Smooth muscle cell (in vitro differentiated cells): Measurements from ENCODE around the gene CANX. TPM values are rescaled to one million over a fixed set of nuclear protein-coding genes. Genes with fewer than 3 reads are reported as not detected.

Source experiments
- DNase-seq: peaks from one replicate; lab custom pipeline; 2025; ENCODE audit not compliant: unreplicated experiment; lab: John Stamatoyannopoulos, UW
- H2AFZ ChIP-seq: fragments of 200-600 bp; sonication (generic); 2 replicates; pipeline ENCODE4 v1.6.0; 2016; ENCODE audit warnings: antibody characterized with exemption, low read depth, mild to moderate bottlenecking
- H3F3A ChIP-seq: fragments of 200-600 bp; sonication (generic); 2 replicates; pipeline ENCODE4 v1.6.0; 2017; ENCODE audit warnings: antibody characterized with exemption, low read depth
- H3K27ac ChIP-seq: fragments of 200-600 bp; sonication (generic); 2 replicates; pipeline ENCODE4 v1.5.1; 2016; ENCODE audit warnings: low read depth, mild to moderate bottlenecking
- H3K27me3 ChIP-seq: fragments of 200-600 bp; sonication (generic); 2 replicates; pipeline ENCODE4 v1.6.1; 2016; ENCODE audit warnings: low read depth, mild to moderate bottlenecking
- H3K36me3 ChIP-seq: fragments of 200-600 bp; sonication (generic); 2 replicates; pipeline ENCODE4 v1.5.1; 2016; ENCODE audit warnings: low read depth
- H3K4me1 ChIP-seq: fragments of 200-600 bp; sonication (generic); 2 replicates; pipeline ENCODE4 v1.5.1; 2016; ENCODE audit warnings: low read depth
- H3K4me2 ChIP-seq: fragments of 200-600 bp; sonication (generic); 2 replicates; pipeline ENCODE4 v1.6.0; 2016; ENCODE audit warnings: mild to moderate bottlenecking
- H3K4me3 ChIP-seq: fragments of 200-600 bp; sonication (generic); 2 replicates; pipeline ENCODE4 v1.5.1; 2016; ENCODE audit warnings: mild to moderate bottlenecking
- H3K79me2 ChIP-seq: fragments of 200-600 bp; sonication (generic); 2 replicates; pipeline ENCODE4 v1.6.0; 2016; ENCODE audit warnings: low read depth, mild to moderate bottlenecking
- H3K9ac ChIP-seq: fragments of 200-600 bp; sonication (generic); 2 replicates; pipeline ENCODE4 v1.6.0; 2016; ENCODE audit warnings: low read depth
- H3K9me3 ChIP-seq: fragments of 200-600 bp; sonication (generic); replicated peaks from 2 replicates; pipeline ENCODE4 v1.5.1; 2016; ENCODE audit warnings: low read depth
- H4K20me1 ChIP-seq: fragments of 200-600 bp; sonication (generic); 2 replicates; pipeline ENCODE4 v1.6.0; 2016; ENCODE audit warnings: low read depth
- CTCF ChIP-seq: fragments of 200-600 bp; sonication (generic); IDR thresholded peaks from 2 replicates; pipeline ENCODE4 v1.5.1; 2017; ENCODE audit warnings: borderline replicate concordance, mild to moderate bottlenecking, antibody characterized with exemption; ENCODE audit not compliant: insufficient read depth, poor library complexity, severe bottlenecking
- WGBS: methylation state at CpG from one replicate; pipeline ENCODE4 v1.1.7; 2016; ENCODE audit warnings: low lambda C conversion rate; 5-methylcytosine and 5-hydroxymethylcytosine counted together
- polyA plus RNA-seq: library from polyadenylated mRNA; unstranded; fragments of >200 nt; fragmentation: Nextera tagmentation; extraction: Ambion mirVana; gene quantifications from 2 replicates; pipeline ENCODE4 v1.2.1, GENCODE V29; 2016
- total RNA-seq: library from RNA; depleted of rRNA; stranded (reverse); fragments of >200 nt; gene quantifications from 2 replicates; pipeline ENCODE4 v1.2.3, GENCODE V29; 2014

Gene CANX
- total and polyA plus RNA-seq, 2 experiments from 2014 or later: 274 to 513 TPM

- no peak for TF ChIP-seq CTCF
- H2AFZ ChIP-seq: peak within 1 kb of the TSS; percentile 29
- peaks cover 8% of the 10 kb centered on the region for H3K4me1 ChIP-seq
- H3K9me3 ChIP-seq: no peaks in the 10 kb centered on the region
- peak within 1 kb of the TSS; percentile 88 for H3K27ac ChIP-seq
- H3K27me3 ChIP-seq: no peaks in the 10 kb centered on the region
- H3K36me3 ChIP-seq: peaks cover 22% of the 10 kb centered on the region
- peak within 1 kb of the TSS; percentile 94 for H3K4me2 ChIP-seq
- peaks cover 42% of the 10 kb centered on the region for H3K79me2 ChIP-seq
- peak; percentile 95 for DNase-seq
- 2% methylated on average over 41 of the region's 41 CpGs for WGBS
- H3F3A ChIP-seq: peaks cover 42% of the 10 kb centered on the region
- H3K9ac ChIP-seq: peak within 1 kb of the TSS; percentile 86
- peak within 1 kb of the TSS; percentile 91 for H3K4me3 ChIP-seq
- H4K20me1 ChIP-seq: peaks cover 42% of the 10 kb centered on the region
These were observed 33.7 kb downstream of the CANX start, which contains the start of gene MAML1 for GRCh38 chr5:179732412-179732917. MAML1 (plus strand) TSS chr5:179732822; CDS start chr5:179733113, 291 bp downstream.

GRCh38 chr5:179732918-179733771 lies 34.4 kb downstream of the CANX start:
- peak; percentile 29 for DNase-seq
- no peak overlapping the region for H2AFZ ChIP-seq
- TF ChIP-seq CTCF: no peak
- peaks cover 49% of the 10 kb centered on the region for H4K20me1 ChIP-seq
- peaks cover 8% of the 10 kb centered on the region for H3K4me1 ChIP-seq
- H3K9me3 ChIP-seq: no peaks in the 10 kb centered on the region
- peaks cover 35% of the 10 kb centered on the region for H3F3A ChIP-seq
- no peaks in the 10 kb centered on the region for H3K27me3 ChIP-seq
- peak overlapping the region; percentile 88 for H3K27ac ChIP-seq
- H3K9ac ChIP-seq: peak overlapping the region; percentile 86
- WGBS: under 1% methylated on average over 68 of the region's 101 CpGs
- peaks cover 49% of the 10 kb centered on the region for H3K79me2 ChIP-seq
- H3K36me3 ChIP-seq: peaks cover 19% of the 10 kb centered on the region
- H3K4me3 ChIP-seq: peak overlapping the region; percentile 91
- H3K4me2 ChIP-seq: peak overlapping the region; percentile 94

GRCh38 chr5:179733772-179734126 lies 35.0 kb downstream of the CANX start:
- Histone ChIP-seq H3F3A (peaks cover 30% of the 10 kb centered on the region), H3K4me2 (peak overlapping the region; percentile 94), H4K20me1 (peaks cover 55% of the 10 kb centered on the region), H3K4me3 (peak overlapping the region; percentile 91), H3K79me2 (peaks cover 55% of the 10 kb centered on the region), H3K36me3 (peaks cover 13% of the 10 kb centered on the region), H3K27ac (peak overlapping the region; percentile 88), H2AFZ (no peak overlapping the region), H3K9me3 (no peaks in the 10 kb centered on the region), H3K9ac (peak overlapping the region; percentile 86), H3K27me3 (no peaks in the 10 kb centered on the region), H3K4me1 (peaks cover 8% of the 10 kb centered on the region)
- TF ChIP-seq CTCF: no peak
- 2% methylated on average over 2 of the region's 2 CpGs for WGBS
- DNase-seq: no peak
